HEK293 (cell line): Measurements from ENCODE around the gene CLDN10.

ENCODE experiments used
- CTCF ChIA-PET: fragments of 350-600 bp; formaldehyde crosslinking; extraction: SDS; loops from one replicate; lab custom pipeline; 2021; ENCODE audit warnings: antibody characterized with exemption; lab: Yijun Ruan, JAX
- POLR2A ChIA-PET: fragments of 300-600 bp; formaldehyde crosslinking; extraction: SDS; loops from one replicate; lab custom pipeline; 2020; ENCODE audit warnings: antibody characterized with exemption, inconsistent platforms; lab: Yijun Ruan, JAX
- H3K27ac ChIP-seq: fragments of 200-500 bp; sonication (Bioruptor generic); 2 replicates; pipeline ENCODE4 v1.5.1; 2014; ENCODE audit warnings: low read depth, low read length, control low read depth, inconsistent platforms; ENCODE audit errors: extremely low read depth
- H3K36me3 ChIP-seq, 2 experiments: fragments of 200-500 bp in 1 of 2; sonication (Bioruptor generic) in 1 of 2; 1 replicate in 1 of 2; 2 replicates in 1 of 2; pipeline ENCODE4 v1.5.1; 2014 to 2017; ENCODE audit warnings: inconsistent platforms in 2 of 2, low read length in 2 of 2; ENCODE audit not compliant: control insufficient read depth in 2 of 2, insufficient read depth in 1 of 2
- H3K4me1 ChIP-seq: fragments of 200-500 bp; sonication (Bioruptor generic); 2 replicates; pipeline ENCODE4 v1.5.1; 2014; ENCODE audit warnings: mild to moderate bottlenecking, low read length, inconsistent platforms; ENCODE audit not compliant: control insufficient read depth, insufficient read depth
- H3K4me3 ChIP-seq: 2 replicates; pipeline ENCODE4 v1.5.1; 2011; ENCODE audit warnings: low read depth, mild to moderate bottlenecking, control low read depth, low read length, moderate library complexity
- H3K9me3 ChIP-seq: fragments of 200-500 bp; sonication (Bioruptor generic); 2 replicates; pipeline ENCODE4 v1.5.1; 2014; ENCODE audit warnings: low read depth, low read length, inconsistent platforms; ENCODE audit not compliant: control insufficient read depth, insufficient read depth
- ATF2 ChIP-seq: fragments of 450-650 bp; formaldehyde crosslinking; IDR thresholded peaks from 2 replicates; pipeline ENCODE4 v1.5.1; 2016; ENCODE audit warnings: missing biosample characterization, missing genetic modification characterization, low read depth
- FEZF1 ChIP-seq: fragments of 450-650 bp; formaldehyde crosslinking; IDR thresholded peaks from 2 replicates; pipeline ENCODE4 v1.5.1; 2016; ENCODE audit warnings: missing biosample characterization, missing genetic modification characterization
- KLF1 ChIP-seq: fragments of 450-650 bp; formaldehyde crosslinking; IDR thresholded peaks from 2 replicates; pipeline ENCODE4 v1.5.1; 2016; ENCODE audit warnings: missing biosample characterization, missing genetic modification characterization
- KLF16 ChIP-seq: fragments of 450-650 bp; formaldehyde crosslinking; IDR thresholded peaks from 2 replicates; pipeline ENCODE4 v1.5.1; 2017; ENCODE audit warnings: missing biosample characterization, missing genetic modification characterization
- KLF17 ChIP-seq: fragments of 450-650 bp; formaldehyde crosslinking; IDR thresholded peaks from 2 replicates; pipeline ENCODE4 v1.5.1; 2016; ENCODE audit warnings: missing biosample characterization, missing genetic modification characterization
- OSR2 ChIP-seq: fragments of 450-650 bp; formaldehyde crosslinking; IDR thresholded peaks from 2 replicates; pipeline ENCODE4 v1.5.1; 2016; ENCODE audit warnings: missing biosample characterization, missing genetic modification characterization
- ZFP69B ChIP-seq: fragments of 450-650 bp; formaldehyde crosslinking; IDR thresholded peaks from 2 replicates; pipeline ENCODE4 v1.5.1; 2016; ENCODE audit warnings: missing biosample characterization, missing genetic modification characterization
- ZNF169 ChIP-seq: fragments of 450-650 bp; formaldehyde crosslinking; IDR thresholded peaks from 2 replicates; pipeline ENCODE4 v1.5.1; 2016; ENCODE audit warnings: missing biosample characterization, missing genetic modification characterization
- ZNF18 ChIP-seq: fragments of 450-650 bp; formaldehyde crosslinking; IDR thresholded peaks from 2 replicates; pipeline ENCODE4 v1.5.1; 2016; ENCODE audit warnings: missing biosample characterization, missing genetic modification characterization
- ZNF202 ChIP-seq: fragments of 450-650 bp; formaldehyde crosslinking; IDR thresholded peaks from 2 replicates; pipeline ENCODE4 v1.5.1; 2016; ENCODE audit warnings: missing biosample characterization, missing genetic modification characterization, borderline replicate concordance
- ZNF214 ChIP-seq: fragments of 450-650 bp; formaldehyde crosslinking; IDR thresholded peaks from 2 replicates; pipeline ENCODE4 v1.5.1; 2017; ENCODE audit warnings: missing biosample characterization, mild to moderate bottlenecking, missing genetic modification characterization, borderline replicate concordance
- ZNF266 ChIP-seq: fragments of 450-650 bp; formaldehyde crosslinking; IDR thresholded peaks from 2 replicates; pipeline ENCODE4 v1.5.1; 2016; ENCODE audit warnings: missing biosample characterization, missing genetic modification characterization, low read depth
- ZNF311 ChIP-seq: fragments of 450-650 bp; formaldehyde crosslinking; IDR thresholded peaks from 2 replicates; pipeline ENCODE4 v1.5.1; 2017; ENCODE audit warnings: missing biosample characterization, missing genetic modification characterization, borderline replicate concordance
- ZNF362 ChIP-seq: fragments of 450-650 bp; formaldehyde crosslinking; IDR thresholded peaks from 2 replicates; pipeline ENCODE4 v1.5.1; 2016; ENCODE audit warnings: missing biosample characterization, missing genetic modification characterization
- ZNF596 ChIP-seq: fragments of 450-650 bp; IDR thresholded peaks from 2 replicates; pipeline ENCODE4 v1.5.0; 2018; ENCODE audit warnings: missing biosample characterization, mild to moderate bottlenecking, missing genetic modification characterization, moderate library complexity
- ZNF623 ChIP-seq: fragments of 450-650 bp; formaldehyde crosslinking; IDR thresholded peaks from 2 replicates; pipeline ENCODE4 v1.5.1; 2016; ENCODE audit warnings: missing biosample characterization, missing genetic modification characterization
- ZNF626 ChIP-seq: fragments of 450-650 bp; sonication (Bioruptor Pico); formaldehyde crosslinking; IDR thresholded peaks from 2 replicates; pipeline ENCODE4 v1.5.1; 2018; ENCODE audit warnings: missing biosample characterization, missing genetic modification characterization, inconsistent platforms
- ZNF707 ChIP-seq: fragments of 450-650 bp; formaldehyde crosslinking; IDR thresholded peaks from 2 replicates; pipeline ENCODE4 v1.5.1; 2016; ENCODE audit warnings: missing biosample characterization, missing genetic modification characterization
- ZSCAN23 ChIP-seq: fragments of 450-650 bp; formaldehyde crosslinking; IDR thresholded peaks from 2 replicates; pipeline ENCODE4 v1.5.1; 2016; ENCODE audit warnings: missing biosample characterization, missing genetic modification characterization

Gene CLDN10

GRCh38 chr13:95552539-95553441 lies at the start of gene CLDN10:
TSS of gene CLDN10 (plus strand) at chr13:95552720. CDS start at chr13:95552754, 34 bp downstream.
- Histone ChIP-seq H3K36me3 (no peaks in the 10 kb centered on the region), H3K27ac (no peak within 1 kb of the TSS), H3K4me1 (no peaks in the 10 kb centered on the region), H3K9me3 (no peaks in the 10 kb centered on the region), H3K4me3 (no peak within 1 kb of the TSS)
- ChIA-PET CTCF (interaction anchor here (0.5 to 0.7 kb wide), 2 partner anchors 363 to 638 kb away, joined by 3 read pairs; no protein-coding TSS in a partner anchor), POLR2A (no interaction called here)
- TF ChIP-seq ZNF362 (tag by site-specific recombination) (no peak), ZNF202 (tag by site-specific recombination) (peak; percentile 24; the same call in 1 of the 2 replicates)

GRCh38 chr13:95503662-95504061 lies 48.9 kb upstream of the CLDN10 start:
- ChIA-PET POLR2A (no interaction called here), CTCF (no interaction called here)
- H3K4me3 ChIP-seq: no peak overlapping the region
- no peaks in the 10 kb centered on the region for H3K4me1 ChIP-seq
- H3K27ac ChIP-seq: no peak overlapping the region
- H3K36me3 ChIP-seq: no peaks in the 10 kb centered on the region
- no peaks in the 10 kb centered on the region for H3K9me3 ChIP-seq
- no peak for TF ChIP-seq ZSCAN23 (tag by site-specific recombination)

- H3K36me3 ChIP-seq: no peaks in the 10 kb centered on the region
- POLR2A ChIA-PET: no interaction called here
- H3K4me3 ChIP-seq: no peak overlapping the region
- H3K9me3 ChIP-seq: no peaks in the 10 kb centered on the region
- CTCF ChIA-PET: no interaction called here
- TF ChIP-seq KLF16 (no peak), KLF17 (tag by site-specific recombination) (no peak), ZNF707 (tag by site-specific recombination) (no peak), ZNF266 (tag by site-specific recombination) (no peak), ZNF623 (tag by site-specific recombination) (no peak), ZNF311 (tag by site-specific recombination) (no peak), OSR2 (no peak), ZNF169 (tag by site-specific recombination) (no peak), ZNF626 (tag by site-specific recombination) (no peak), ZNF214 (tag by site-specific recombination) (no peak), ZNF18 (no peak), ATF2 (no peak), ZNF596 (tag by site-specific recombination) (no peak), FEZF1 (tag by site-specific recombination) (no peak), ZFP69B (tag by site-specific recombination) (no peak), KLF1 (tag by site-specific recombination) (no peak)
- H3K27ac ChIP-seq: no peak overlapping the region
- no peaks in the 10 kb centered on the region for H3K4me1 ChIP-seq
These were observed 47.3 kb upstream of the CLDN10 start for GRCh38 chr13:95505265-95505664.
